ENCODE measurements around the gene CDH4.

Gene CDH4

DNA sequence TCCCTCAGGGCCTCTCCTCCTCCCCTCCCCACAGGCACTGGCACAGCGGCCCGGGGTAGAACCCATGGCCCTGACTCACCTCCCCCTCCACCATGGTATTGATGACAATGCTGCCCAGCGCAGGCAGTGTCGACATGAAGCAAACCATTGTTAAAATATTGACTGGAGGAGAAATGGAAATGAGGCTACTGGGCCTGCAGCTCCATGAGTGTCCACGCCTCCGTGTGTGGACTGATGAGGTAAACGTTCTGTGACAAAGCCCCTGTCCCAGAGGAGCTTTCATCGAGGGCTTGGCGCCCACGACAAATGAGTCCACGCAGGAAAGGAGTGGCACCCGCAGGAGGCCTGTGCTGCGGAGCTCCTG lies 410.9 kb downstream of the CDH4 start:
- Mint-ChIP-seq H3K9me3 (no peaks in the 10 kb centered on the region), H3K4me3 (no peak overlapping the region), H3K27me3 (no peaks in the 10 kb centered on the region), H3K4me1 (no peaks in the 10 kb centered on the region), H3K27ac (no peak overlapping the region), H3K36me3 (no peaks in the 10 kb centered on the region)

DNA sequence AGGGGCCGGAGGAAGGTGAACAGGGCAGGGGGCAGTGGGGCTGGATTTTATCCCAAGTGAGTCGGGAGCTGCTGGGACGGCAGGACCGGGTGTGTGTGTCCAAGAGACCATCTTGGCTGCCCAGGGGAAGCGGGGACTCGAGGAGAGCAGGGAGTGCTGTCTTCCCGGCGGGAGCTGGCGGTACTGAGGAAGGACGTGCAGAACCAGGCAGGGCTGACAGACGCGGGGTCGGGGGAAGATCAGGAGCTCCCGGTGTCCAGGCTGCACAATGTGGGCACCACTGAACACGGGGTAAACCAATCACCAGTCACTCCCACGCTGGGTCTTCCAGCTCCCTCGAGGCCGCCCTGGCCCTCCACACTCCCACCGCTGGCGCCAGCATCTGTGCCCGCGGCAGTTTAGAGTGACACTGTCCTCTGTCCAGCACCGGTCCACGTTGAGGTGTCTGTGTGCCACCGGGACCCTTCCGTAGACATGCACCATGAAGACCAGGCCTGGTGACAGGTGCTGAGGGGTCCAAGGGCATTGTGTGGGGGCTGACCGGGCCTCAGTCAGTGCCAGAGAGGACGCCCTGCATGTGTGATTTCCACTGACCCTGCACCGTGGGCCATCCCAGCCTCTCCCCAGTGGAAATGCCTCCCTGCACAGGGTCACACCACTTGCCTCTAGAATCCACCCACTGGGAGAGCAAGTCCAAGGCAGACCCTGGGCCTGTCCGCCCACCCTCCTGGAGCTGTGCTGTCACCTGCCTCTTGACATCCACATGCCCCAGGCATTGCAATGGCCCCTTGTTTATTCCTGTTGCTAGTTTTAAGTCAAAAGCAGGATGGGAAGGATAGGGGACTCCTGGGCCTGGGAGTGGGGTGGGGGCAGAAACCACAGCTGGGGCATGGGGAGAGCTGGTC lies 411.7 kb downstream of the CDH4 start:
- Mint-ChIP-seq H3K27ac (no peak overlapping the region), H3K36me3 (no peaks in the 10 kb centered on the region), H3K4me3 (no peak overlapping the region), H3K9me3 (no peaks in the 10 kb centered on the region), H3K4me1 (no peaks in the 10 kb centered on the region), H3K27me3 (no peaks in the 10 kb centered on the region)

DNA sequence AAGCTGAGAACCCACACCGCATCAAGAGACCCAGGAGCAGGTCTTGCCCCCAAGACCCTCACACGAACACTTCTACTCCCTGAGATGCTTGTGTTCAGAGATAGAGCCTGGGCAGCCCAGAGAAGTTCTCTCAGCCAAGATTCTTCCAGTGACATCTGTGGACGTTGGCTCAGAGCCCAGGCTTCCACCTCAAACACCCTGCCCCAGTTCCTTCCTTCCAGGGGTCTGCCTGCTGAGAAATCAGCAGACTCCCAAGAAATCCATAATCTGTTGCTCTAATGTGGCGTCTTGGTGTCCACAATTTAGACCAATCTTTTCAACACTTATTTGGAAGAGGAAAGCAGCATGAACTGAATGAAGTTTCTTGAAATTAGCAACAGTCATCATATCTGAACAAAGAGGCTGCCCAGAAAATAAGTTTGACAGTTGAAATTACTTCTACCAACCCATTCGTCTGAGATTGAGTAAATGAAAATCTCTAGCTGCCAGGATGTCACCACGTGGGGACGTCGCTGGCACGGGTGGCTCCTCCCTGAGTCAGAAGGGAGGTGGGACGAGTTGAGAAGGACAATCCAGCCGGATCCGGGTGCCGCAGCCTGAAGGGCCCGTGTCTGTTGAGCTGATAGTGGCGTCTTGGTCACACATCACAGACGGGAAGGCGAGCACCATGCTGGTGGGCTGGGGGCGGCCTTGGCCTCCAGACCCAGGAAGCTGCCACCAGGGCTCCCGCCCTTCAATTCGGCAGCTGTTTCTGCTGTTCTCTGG lies 412.7 kb downstream of the CDH4 start:
- Mint-ChIP-seq H3K9me3 (no peaks in the 10 kb centered on the region), H3K36me3 (no peaks in the 10 kb centered on the region), H3K4me3 (no peak overlapping the region), H3K4me1 (no peaks in the 10 kb centered on the region), H3K27ac (no peak overlapping the region), H3K27me3 (no peaks in the 10 kb centered on the region)

DNA sequence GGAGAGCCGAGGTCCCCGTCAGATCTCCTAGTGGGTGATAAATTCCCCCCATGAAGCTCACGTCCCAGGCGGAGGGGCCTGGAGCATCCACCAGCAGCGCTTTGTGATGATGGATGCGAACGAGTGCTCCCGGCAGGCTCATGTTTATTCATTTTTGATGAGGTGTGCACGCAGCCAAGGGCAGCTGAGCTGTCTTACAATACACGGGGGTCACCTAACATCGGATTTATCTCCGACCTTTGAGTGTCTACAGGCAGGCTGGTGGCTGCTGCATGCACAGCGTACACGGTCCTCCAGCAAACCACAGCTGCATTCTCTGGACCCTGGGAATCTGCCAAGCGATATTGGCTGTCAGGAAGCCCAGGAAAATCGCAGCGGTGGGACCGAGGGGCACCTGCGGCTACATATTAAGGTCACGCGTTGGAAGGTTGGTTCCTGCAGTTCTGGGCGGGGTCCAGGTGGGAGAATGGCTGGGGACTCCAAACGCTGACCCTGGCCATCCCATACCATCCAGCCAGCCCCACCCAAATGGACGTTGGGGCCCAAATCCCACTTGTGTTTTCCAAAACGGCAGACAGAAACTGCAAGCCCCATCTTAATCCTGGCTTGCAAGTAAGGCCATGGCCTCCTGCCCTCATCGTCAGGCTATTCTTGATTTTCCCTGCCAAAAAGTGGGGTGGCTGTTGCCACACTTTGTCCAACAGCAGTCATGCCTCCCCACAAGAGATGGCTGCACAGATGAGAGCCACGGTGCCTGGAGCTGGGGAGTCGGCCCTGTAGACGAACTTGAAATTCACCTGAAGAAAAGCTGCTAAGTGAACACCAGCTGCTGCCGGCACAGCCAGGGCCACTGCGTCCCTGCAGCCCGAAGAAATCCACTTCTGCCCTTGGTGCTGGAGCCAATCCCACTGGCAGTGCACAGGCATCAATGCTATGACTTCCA lies 413.7 kb downstream of the CDH4 start:
- no peak overlapping the region for H3K4me3 Mint-ChIP-seq
- no peaks in the 10 kb centered on the region for H3K36me3 Mint-ChIP-seq
- H3K27ac Mint-ChIP-seq, result no peak overlapping the region
- no peaks in the 10 kb centered on the region for H3K4me1 Mint-ChIP-seq
- H3K9me3 Mint-ChIP-seq, result no peaks in the 10 kb centered on the region
- H3K27me3 Mint-ChIP-seq, result no peaks in the 10 kb centered on the region

DNA sequence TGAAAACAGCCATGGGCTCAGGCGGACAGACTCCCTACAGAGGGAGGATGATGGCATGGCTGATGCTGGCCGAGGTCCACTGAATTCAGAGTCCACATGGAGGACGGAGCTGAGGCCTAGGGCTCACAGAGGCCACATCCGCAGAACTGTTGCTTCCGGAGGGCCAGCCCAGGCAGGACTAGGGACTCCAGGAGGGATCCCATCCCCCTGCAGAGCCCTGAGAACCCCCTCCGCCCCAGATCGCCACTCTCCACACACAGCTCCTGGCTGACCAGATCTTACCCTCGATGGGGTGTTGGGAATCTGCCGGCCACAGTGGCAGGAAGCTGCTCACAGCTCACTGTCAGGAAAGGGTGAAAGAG lies 414.4 kb downstream of the CDH4 start:
- Mint-ChIP-seq H3K4me3 (no peak overlapping the region), H3K4me1 (no peaks in the 10 kb centered on the region), H3K27me3 (no peaks in the 10 kb centered on the region), H3K9me3 (no peaks in the 10 kb centered on the region), H3K36me3 (no peaks in the 10 kb centered on the region), H3K27ac (no peak overlapping the region)

DNA sequence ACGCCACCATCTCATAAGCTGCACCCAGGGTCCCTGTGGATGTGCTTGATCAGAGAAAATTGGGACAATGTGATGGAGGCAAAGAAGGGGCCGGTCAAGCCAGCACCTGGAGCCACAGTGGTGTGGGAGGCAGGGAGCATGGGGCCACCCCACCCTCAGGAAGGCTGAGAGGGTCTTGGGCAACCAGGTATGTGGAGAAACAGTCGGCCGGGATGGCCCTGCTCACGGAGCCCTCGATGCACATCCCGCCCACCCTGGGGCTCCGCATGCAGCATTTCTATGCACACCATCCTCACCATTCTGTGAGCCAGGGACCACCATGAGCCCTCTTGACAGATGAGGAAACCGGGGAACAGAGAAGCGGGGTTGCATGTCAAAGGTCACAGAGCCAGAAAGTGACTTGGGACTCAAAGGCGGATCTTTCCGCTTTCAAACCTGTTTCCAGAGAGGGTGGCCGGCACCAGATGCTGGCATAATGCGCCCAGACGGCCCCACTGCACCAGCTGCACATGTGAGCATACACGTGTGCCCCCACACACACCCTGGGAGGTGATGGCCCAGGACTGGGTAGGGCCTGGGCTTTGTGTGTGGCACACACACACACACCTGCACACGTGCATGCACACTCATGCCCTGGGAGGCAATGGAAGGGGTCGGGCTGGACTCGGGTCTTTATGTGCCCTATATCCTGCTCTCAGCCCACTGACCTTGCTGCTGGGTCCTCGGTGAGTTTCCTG lies 415.2 kb downstream of the CDH4 start:
- Mint-ChIP-seq H3K27me3 (no peaks in the 10 kb centered on the region), H3K27ac (no peak overlapping the region), H3K9me3 (no peaks in the 10 kb centered on the region), H3K4me3 (no peak overlapping the region), H3K36me3 (no peaks in the 10 kb centered on the region), H3K4me1 (no peaks in the 10 kb centered on the region)

DNA sequence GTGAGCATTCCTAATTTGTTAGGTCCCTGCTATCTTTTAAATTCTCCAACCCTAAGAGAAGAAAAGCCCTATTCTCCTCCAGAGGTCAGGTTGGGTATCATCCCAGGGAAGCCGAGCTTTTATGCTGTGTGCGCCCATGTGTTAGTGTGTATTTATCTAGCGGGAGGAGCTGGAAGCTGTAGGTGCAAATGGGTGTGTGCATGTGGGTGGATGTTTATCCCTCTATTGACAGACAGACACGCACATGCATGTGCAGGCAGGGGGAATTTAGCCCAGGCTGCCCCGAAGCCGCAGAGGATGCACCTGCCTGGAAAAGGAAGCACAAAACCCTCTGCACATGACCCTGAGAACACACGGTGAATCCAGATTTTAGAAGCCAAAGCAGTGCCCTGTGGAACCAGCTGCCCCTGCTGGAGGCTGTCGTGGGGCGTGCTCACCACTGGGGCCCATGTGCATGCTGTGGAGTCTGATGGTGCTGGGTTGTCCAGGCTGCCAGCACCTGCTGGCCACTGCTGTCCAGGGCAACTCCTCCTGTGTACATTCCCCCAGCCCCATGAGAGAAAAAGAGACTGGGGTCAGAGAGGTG lies 416.1 kb downstream of the CDH4 start:
- H3K4me1 Mint-ChIP-seq, result no peaks in the 10 kb centered on the region
- no peaks in the 10 kb centered on the region for H3K36me3 Mint-ChIP-seq
- no peaks in the 10 kb centered on the region for H3K9me3 Mint-ChIP-seq
- H3K4me3 Mint-ChIP-seq, result no peak overlapping the region
- no peaks in the 10 kb centered on the region for H3K27me3 Mint-ChIP-seq
- no peak overlapping the region for H3K27ac Mint-ChIP-seq

DNA sequence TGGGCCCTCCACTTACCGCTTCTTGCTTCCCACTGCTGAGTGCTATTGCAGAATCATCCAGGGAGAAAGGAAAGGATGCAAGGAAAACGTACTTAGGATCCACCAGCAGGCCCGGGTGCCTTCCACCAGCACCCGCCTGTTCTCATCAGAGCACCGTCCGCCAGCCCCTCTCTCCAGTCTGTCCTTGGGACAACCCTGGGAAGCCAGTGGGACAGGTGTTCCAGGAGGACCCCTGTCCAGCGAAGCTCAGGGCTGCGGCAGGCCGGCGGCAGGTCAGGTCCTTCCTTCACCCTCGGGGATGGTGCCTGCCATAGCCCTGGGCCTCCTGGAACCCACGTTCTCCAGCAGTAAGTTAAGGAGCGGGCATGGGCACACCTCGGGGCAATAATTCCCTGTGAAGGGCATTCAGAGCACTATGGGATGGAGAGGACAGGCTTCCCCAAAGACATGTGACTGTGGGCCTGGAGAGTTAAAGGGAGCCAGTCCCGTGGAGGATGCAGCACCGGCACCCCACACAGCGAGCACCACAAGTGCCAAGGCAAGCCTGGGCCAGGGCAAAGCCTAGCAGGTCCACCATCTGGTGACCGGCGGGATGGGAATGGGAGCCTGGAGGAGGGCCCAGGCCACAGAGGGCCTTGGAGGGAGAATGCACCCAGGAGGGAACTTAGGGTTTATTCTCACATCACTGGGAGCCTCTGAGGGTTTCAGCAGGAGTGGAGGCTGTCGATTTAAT lies 416.9 kb downstream of the CDH4 start:
- H3K27ac Mint-ChIP-seq, result no peak overlapping the region
- H3K36me3 Mint-ChIP-seq, result no peaks in the 10 kb centered on the region
- H3K4me3 Mint-ChIP-seq, result no peak overlapping the region
- H3K4me1 Mint-ChIP-seq, result no peaks in the 10 kb centered on the region
- H3K27me3 Mint-ChIP-seq, result no peaks in the 10 kb centered on the region
- no peaks in the 10 kb centered on the region for H3K9me3 Mint-ChIP-seq

DNA sequence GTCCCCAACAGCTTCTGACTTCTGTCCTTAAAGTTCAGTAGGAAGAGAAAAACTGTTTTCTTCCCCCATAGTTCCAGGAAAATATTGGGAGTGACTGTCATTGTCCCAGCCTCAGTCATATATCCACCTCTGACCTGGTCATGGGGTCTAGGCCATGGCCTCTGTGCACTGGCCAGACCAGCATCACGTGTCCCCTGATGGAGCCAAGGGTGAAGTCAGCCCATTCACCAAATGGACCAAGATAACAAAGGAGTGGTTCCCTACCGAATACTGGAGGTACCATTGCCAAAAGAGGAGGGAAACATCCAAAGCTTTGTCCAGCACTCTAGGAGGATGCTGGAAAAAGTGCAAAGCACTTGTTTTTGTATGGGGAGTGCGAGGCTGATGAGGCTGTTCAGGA lies 418.2 kb downstream of the CDH4 start:
- no peak overlapping the region for H3K4me3 Mint-ChIP-seq
- H3K4me1 Mint-ChIP-seq, result no peaks in the 10 kb centered on the region
- no peaks in the 10 kb centered on the region for H3K36me3 Mint-ChIP-seq
- H3K9me3 Mint-ChIP-seq, result no peaks in the 10 kb centered on the region
- H3K27ac Mint-ChIP-seq, result no peak overlapping the region
- H3K27me3 Mint-ChIP-seq, result no peaks in the 10 kb centered on the region

DNA sequence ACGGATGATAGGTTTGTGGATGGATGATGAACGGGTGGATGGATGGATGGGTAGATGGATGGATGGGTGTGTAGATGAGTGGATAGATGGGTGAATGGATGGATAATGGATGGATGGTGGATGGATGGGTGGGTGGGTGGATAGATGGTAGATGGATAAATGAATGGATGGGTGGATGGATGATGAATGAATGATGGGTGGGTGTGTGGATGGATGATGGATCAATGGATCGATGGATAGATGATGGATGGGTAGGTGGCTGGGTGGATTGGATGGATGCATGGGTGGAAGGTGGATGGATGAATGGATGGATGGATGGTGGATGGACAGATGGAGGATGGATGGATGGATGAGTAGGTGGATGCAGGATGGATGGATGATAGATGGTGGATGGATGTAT lies 419.5 kb downstream of the CDH4 start:
- no peak overlapping the region for H3K27ac Mint-ChIP-seq
- H3K27me3 Mint-ChIP-seq, result no peaks in the 10 kb centered on the region
- H3K4me1 Mint-ChIP-seq, result no peaks in the 10 kb centered on the region
- H3K9me3 Mint-ChIP-seq, result no peaks in the 10 kb centered on the region
- H3K36me3 Mint-ChIP-seq, result no peaks in the 10 kb centered on the region
- no peak overlapping the region for H3K4me3 Mint-ChIP-seq

DNA sequence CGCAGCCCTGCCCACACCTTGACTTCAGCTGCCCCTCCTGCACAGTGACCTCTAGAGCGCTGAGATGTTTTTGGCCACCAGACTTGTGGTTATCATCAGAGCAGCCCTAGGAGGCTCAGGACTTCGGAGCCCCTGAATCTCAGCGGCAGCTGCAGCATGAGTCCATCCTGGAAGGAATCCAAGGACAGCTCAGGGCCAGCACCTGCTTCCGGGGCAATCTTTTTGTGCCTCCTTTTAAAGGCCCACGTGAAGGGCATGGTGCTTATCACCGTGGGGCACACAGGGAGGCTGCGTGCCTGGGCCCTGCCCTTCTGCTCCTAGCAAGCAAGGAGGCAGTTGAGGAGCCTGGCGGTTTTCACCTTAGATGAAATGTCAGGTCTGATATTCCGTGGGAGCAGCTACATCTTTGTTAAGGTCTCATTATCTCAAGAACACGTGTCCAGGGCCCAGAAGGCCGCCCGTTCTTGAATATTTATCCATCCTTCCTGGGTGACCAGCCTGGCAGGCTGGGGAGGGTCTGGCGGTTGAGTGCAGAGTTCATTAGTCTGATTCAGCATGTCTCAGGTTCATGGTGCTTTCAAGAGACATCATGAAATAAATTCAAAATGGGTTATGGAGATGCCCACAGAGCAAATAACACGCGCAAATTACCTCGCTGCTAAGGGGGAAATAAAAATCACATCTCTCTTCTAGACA lies 421.2 kb downstream of the CDH4 start:
- Mint-ChIP-seq H3K27me3 (no peaks in the 10 kb centered on the region), H3K4me3 (no peak overlapping the region), H3K9me3 (no peaks in the 10 kb centered on the region), H3K36me3 (no peaks in the 10 kb centered on the region), H3K4me1 (no peaks in the 10 kb centered on the region), H3K27ac (no peak overlapping the region)

DNA sequence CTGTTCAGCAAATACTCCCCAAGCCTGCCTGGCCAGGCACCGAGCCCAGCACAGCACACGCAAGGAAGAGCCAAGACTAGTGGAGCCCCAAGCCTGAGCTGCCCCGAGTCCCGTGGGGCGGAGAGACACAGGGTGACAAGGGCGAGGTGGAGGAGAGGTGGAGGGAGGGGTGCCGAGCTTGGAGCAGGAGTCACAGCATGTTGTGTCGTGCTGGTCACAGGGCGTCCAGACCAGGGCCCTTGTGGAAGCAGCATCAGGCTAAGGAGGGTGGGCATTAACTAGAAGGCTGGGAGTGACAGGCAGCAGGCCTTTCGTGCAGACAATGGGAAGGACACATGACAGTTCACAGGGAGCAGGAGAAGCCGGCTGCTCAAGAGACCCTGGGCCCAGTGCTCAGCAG lies 422.1 kb downstream of the CDH4 start:
- H3K9me3 Mint-ChIP-seq, result no peaks in the 10 kb centered on the region
- no peaks in the 10 kb centered on the region for H3K27me3 Mint-ChIP-seq
- no peak overlapping the region for H3K4me3 Mint-ChIP-seq
- no peak overlapping the region for H3K27ac Mint-ChIP-seq
- H3K4me1 Mint-ChIP-seq, result no peaks in the 10 kb centered on the region
- no peaks in the 10 kb centered on the region for H3K36me3 Mint-ChIP-seq

DNA sequence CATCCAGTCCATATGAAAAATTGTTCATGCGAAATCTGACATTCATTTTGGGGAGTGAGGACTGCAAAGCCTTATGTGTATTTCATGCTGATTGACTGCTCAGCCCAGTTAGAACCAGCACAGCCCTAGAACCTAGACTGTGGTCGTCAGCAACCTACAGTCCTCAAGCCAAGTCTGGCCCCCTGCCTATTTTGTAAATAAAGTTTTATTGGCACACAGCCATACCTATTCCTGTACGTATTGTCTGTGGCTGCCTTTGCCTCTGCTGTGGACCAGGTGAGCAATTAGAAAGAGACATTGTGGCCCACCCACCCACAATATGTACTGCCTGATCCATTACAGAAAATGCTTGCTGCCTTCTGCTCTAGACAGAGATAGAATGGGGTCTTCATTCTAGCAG lies 422.6 kb downstream of the CDH4 start:
- no peaks in the 10 kb centered on the region for H3K9me3 Mint-ChIP-seq
- no peak overlapping the region for H3K27ac Mint-ChIP-seq
- H3K27me3 Mint-ChIP-seq, result no peaks in the 10 kb centered on the region
- H3K36me3 Mint-ChIP-seq, result no peaks in the 10 kb centered on the region
- no peaks in the 10 kb centered on the region for H3K4me1 Mint-ChIP-seq
- no peak overlapping the region for H3K4me3 Mint-ChIP-seq

DNA sequence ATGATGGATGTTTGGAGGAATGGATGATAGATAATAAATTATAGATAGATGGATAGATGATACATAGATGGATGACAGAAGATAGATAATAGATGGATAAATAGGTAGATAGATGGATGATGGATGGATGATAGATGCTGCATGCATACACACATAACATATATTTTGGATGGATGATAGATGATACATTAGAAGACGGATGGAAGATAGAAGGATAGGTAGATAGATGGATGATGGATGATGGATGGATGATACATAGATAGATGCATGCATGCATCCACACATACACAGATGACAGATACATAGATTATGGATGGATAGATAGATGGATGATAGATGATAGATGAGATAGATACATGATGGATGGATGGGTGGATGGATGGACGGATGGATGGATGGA lies 425.9 kb downstream of the CDH4 start:
- Mint-ChIP-seq H3K4me1 (no peaks in the 10 kb centered on the region), H3K27ac (no peak overlapping the region), H3K27me3 (no peaks in the 10 kb centered on the region), H3K36me3 (no peaks in the 10 kb centered on the region), H3K9me3 (no peaks in the 10 kb centered on the region), H3K4me3 (no peak overlapping the region)
